Osteoblast (primary cell): ENCODE measurements around the gene CCNT2. TPM values are rescaled to one million over a fixed set of nuclear protein-coding genes. Genes with fewer than 3 reads are reported as not detected.

Experiments
- DNase-seq: peaks from one replicate; pipeline ENCODE4 v3.0.0; 2011; ENCODE audit warnings: low spot score, mixed read lengths; ENCODE audit not compliant: insufficient read length; ENCODE audit errors: missing footprints
- H2AFZ ChIP-seq: 2 replicates; pipeline ENCODE4 v1.6.0; 2011; ENCODE audit warnings: mild to moderate bottlenecking, low read length
- H3K27ac ChIP-seq: 2 replicates; pipeline ENCODE4 v1.5.1; 2011; ENCODE audit warnings: mild to moderate bottlenecking, low read depth, low read length, moderate library complexity
- H3K27me3 ChIP-seq: 2 replicates; pipeline ENCODE4 v1.6.0; 2012; ENCODE audit warnings: mild to moderate bottlenecking, control low read depth, inconsistent platforms, low read length, moderate library complexity; ENCODE audit not compliant: insufficient read depth
- H3K36me3 ChIP-seq: 2 replicates; pipeline ENCODE4 v1.5.1; 2011; ENCODE audit warnings: mild to moderate bottlenecking, low read length, control low read depth, moderate library complexity; ENCODE audit not compliant: insufficient read depth
- H3K4me1 ChIP-seq: 2 replicates; pipeline ENCODE4 v1.5.1; 2011; ENCODE audit warnings: mild to moderate bottlenecking, low read length, control low read depth, moderate library complexity; ENCODE audit not compliant: insufficient read depth
- H3K4me2 ChIP-seq: 2 replicates; pipeline ENCODE4 v1.6.0; 2011; ENCODE audit warnings: mild to moderate bottlenecking, low read length; ENCODE audit not compliant: insufficient read depth
- H3K4me3 ChIP-seq: fragments of 200-600 bp; sonication (generic); 3 replicates; pipeline ENCODE4 v1.5.1; 2012; ENCODE audit warnings: mild to moderate bottlenecking, low read length, inconsistent platforms; ENCODE audit not compliant: insufficient read depth
- H3K79me2 ChIP-seq: 2 replicates; pipeline ENCODE4 v1.6.0; 2012; ENCODE audit warnings: mild to moderate bottlenecking, low read length, control low read depth, inconsistent platforms; ENCODE audit not compliant: insufficient read depth
- H3K9me3 ChIP-seq: 2 replicates; pipeline ENCODE4 v1.5.1; 2011; ENCODE audit warnings: low read depth, low read length, control low read depth
- H4K20me1 ChIP-seq: 2 replicates; pipeline ENCODE4 v1.6.0; 2012; ENCODE audit warnings: mild to moderate bottlenecking, low read length, control low read depth; ENCODE audit not compliant: insufficient read depth
- CTCF ChIP-seq: IDR thresholded peaks from 2 replicates; pipeline ENCODE4 v1.5.1; 2011; ENCODE audit warnings: mild to moderate bottlenecking, low read depth, low read length, moderate library complexity; ENCODE audit errors: extremely low read depth
- total RNA-seq: library from RNA; depleted of rRNA; stranded (reverse); fragments of >200 nt; gene quantifications from 2 replicates; pipeline ENCODE4 v1.2.3, GENCODE V29; 2012

The CCNT2 gene
- total RNA-seq, 1 donor = 26.8 TPM

- peaks cover 44% of the 10 kb centered on the region for H3K36me3 ChIP-seq
- no peak overlapping the region for H3K27ac ChIP-seq
- H3K4me1 ChIP-seq = no peaks in the 10 kb centered on the region
- H3K27me3 ChIP-seq = no peaks in the 10 kb centered on the region
- H4K20me1 ChIP-seq = peaks cover 5% of the 10 kb centered on the region
- no peak for DNase-seq
- no peak overlapping the region for H3K4me3 ChIP-seq
- H2AFZ ChIP-seq = no peak overlapping the region
- H3K4me2 ChIP-seq = no peak overlapping the region
- peaks cover 26% of the 10 kb centered on the region for H3K79me2 ChIP-seq
- H3K9me3 ChIP-seq = no peaks in the 10 kb centered on the region
- no peak for TF ChIP-seq CTCF
Observed at GRCh38 chr2:134946073-134946472, 27.5 kb downstream of the CCNT2 start.

- Histone ChIP-seq H4K20me1 (peaks cover 3% of the 10 kb centered on the region), H3K4me2 (no peak overlapping the region), H3K4me3 (no peak overlapping the region), H3K9me3 (no peaks in the 10 kb centered on the region), H3K27me3 (no peaks in the 10 kb centered on the region), H2AFZ (no peak overlapping the region), H3K36me3 (peaks cover 46% of the 10 kb centered on the region), H3K27ac (no peak overlapping the region), H3K4me1 (no peaks in the 10 kb centered on the region), H3K79me2 (peaks cover 17% of the 10 kb centered on the region)
- no peak for DNase-seq
- TF ChIP-seq CTCF = no peak
Observed at GRCh38 chr2:134949981-134950708, 31.5 kb downstream of the CCNT2 start.

- Histone ChIP-seq H3K36me3 (peaks cover 52% of the 10 kb centered on the region), H2AFZ (no peak overlapping the region), H3K27me3 (no peaks in the 10 kb centered on the region), H3K4me3 (no peak overlapping the region), H3K4me2 (no peak overlapping the region), H3K79me2 (peaks cover 16% of the 10 kb centered on the region), H3K9me3 (no peaks in the 10 kb centered on the region), H4K20me1 (peaks cover 3% of the 10 kb centered on the region), H3K4me1 (no peaks in the 10 kb centered on the region), H3K27ac (no peak overlapping the region)
- no peak for TF ChIP-seq CTCF
- DNase-seq = no peak
Observed at GRCh38 chr2:134950886-134951285, 32.3 kb downstream of the CCNT2 start.

- TF ChIP-seq CTCF = no peak
- Histone ChIP-seq H3K79me2 (peaks cover 8% of the 10 kb centered on the region), H3K27ac (no peak overlapping the region), H3K4me2 (no peak overlapping the region), H3K4me1 (no peaks in the 10 kb centered on the region), H3K27me3 (no peaks in the 10 kb centered on the region), H3K9me3 (no peaks in the 10 kb centered on the region), H2AFZ (no peak overlapping the region), H4K20me1 (peaks cover 5% of the 10 kb centered on the region), H3K36me3 (peaks cover 55% of the 10 kb centered on the region), H3K4me3 (no peak overlapping the region)
- no peak for DNase-seq
Observed at GRCh38 chr2:134952608-134953007, 34.0 kb downstream of the CCNT2 start.
